GM10248 (cell line): ENCODE measurements around the gene TMEM123.

Experiments used
- CTCF ChIA-PET: fragments of 300-600 bp; sonication (Branson Sonifier 250); formaldehyde crosslinking; extraction: SDS; loops from one replicate; lab custom pipeline; 2021; ENCODE audit warnings: antibody characterized with exemption; lab: Yijun Ruan, JAX
- POLR2A ChIA-PET: fragments of 350-650 bp; sonication (Branson Sonifier 250); formaldehyde crosslinking; extraction: SDS; loops from one replicate; lab custom pipeline; 2020; ENCODE audit warnings: antibody characterized with exemption; lab: Yijun Ruan, JAX
- DNase-seq: peaks from one replicate; pipeline ENCODE4 v3.0.0; 2012; ENCODE audit errors: extremely low spot score
- TF ChIP-seq, protein P1 (sequence below): IDR thresholded peaks from 2 replicates; pipeline ENCODE4 v1.5.1; 2012; ENCODE audit warnings: mild to moderate bottlenecking, low read depth; ENCODE audit errors: extremely low read depth, missing control alignments, control extremely low read depth

TMEM123 gene

DNA sequence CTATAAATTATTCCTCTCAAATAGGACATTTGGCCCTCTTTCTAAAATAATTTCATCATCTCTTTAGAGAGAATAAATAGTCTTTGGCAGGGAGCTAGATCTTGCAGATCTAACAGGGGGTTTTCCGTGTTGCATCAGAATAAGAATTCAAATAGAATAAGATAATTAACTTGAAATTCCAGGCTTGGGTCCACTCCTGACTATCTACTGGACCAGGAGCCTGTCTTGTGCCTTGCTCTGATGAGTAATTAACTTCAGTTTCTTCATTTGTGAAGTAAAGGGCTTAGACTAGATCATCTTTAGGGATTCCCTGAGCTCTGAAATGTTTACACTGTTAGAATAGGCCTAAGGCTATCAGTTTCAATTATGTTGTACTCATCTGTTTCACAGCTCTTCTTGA, 23.5 kb upstream of the TMEM123 start:
- TF ChIP-seq, protein P1, sequence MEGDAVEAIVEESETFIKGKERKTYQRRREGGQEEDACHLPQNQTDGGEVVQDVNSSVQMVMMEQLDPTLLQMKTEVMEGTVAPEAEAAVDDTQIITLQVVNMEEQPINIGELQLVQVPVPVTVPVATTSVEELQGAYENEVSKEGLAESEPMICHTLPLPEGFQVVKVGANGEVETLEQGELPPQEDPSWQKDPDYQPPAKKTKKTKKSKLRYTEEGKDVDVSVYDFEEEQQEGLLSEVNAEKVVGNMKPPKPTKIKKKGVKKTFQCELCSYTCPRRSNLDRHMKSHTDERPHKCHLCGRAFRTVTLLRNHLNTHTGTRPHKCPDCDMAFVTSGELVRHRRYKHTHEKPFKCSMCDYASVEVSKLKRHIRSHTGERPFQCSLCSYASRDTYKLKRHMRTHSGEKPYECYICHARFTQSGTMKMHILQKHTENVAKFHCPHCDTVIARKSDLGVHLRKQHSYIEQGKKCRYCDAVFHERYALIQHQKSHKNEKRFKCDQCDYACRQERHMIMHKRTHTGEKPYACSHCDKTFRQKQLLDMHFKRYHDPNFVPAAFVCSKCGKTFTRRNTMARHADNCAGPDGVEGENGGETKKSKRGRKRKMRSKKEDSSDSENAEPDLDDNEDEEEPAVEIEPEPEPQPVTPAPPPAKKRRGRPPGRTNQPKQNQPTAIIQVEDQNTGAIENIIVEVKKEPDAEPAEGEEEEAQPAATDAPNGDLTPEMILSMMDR = no peak
- ChIA-PET POLR2A (no interaction called here), CTCF (interaction anchor here (0.9 to 2.6 kb wide), 13 partner anchors 9 to 137 kb away, joined by 3 to 12 read pairs (median 6); no protein-coding TSS in a partner anchor)
- DNase-seq = no peak

- ChIA-PET CTCF (interaction anchor here (0.9 to 2.1 kb wide), 4 partner anchors 10 to 139 kb away, joined by 3 to 9 read pairs (median 6); no protein-coding TSS in a partner anchor), POLR2A (interaction anchor here (1.8 kb wide), 1 partner anchor 43 kb away, joined by 5 read pairs; no protein-coding TSS in a partner anchor)
- no peak for DNase-seq
- TF ChIP-seq, protein P1 = no peak
Measured at GRCh38 chr11:102473543-102473942, 21.0 kb upstream of the TMEM123 start.

- POLR2A ChIA-PET = no interaction called here
- no peak for DNase-seq
- TF ChIP-seq, protein P1 = no peak
- CTCF ChIA-PET = interaction anchor here (1.7 kb wide), 1 partner anchor 15 kb away, joined by 11 read pairs; no protein-coding TSS in a partner anchor
Measured at GRCh38 chr11:102472127-102472526, 19.6 kb upstream of the TMEM123 start.

GRCh38 chr11:102471474-102471873, 18.9 kb upstream of the TMEM123 start:
- no peak for DNase-seq
- CTCF ChIA-PET = interaction anchor here (1.1 to 1.7 kb wide), 2 partner anchors 14 to 25 kb away, joined by 3 to 11 read pairs; no protein-coding TSS in a partner anchor
- TF ChIP-seq, protein P1 = no peak
- POLR2A ChIA-PET = no interaction called here

DNA sequence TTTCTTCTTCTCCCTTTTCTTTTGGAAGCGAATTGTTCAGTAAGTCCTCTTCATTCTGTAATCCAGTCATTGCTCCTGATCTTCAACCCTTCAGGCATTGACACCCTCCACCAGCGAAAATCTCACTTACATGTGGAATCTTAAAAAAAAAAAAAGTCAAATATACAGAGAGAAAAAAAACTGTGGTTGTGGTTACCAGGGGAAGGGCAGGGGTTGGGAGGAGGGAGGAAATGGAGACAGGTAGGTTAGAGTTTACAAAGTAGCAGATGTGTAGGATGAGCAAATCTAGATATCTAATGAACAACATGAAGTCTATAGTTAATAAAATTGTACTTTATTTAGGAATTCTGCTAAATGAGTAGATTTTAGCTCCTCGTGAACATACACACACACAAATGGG, 17.7 kb upstream of the TMEM123 start:
- CTCF ChIA-PET = interaction anchor here (1.7 kb wide), 1 partner anchor 13 kb away, joined by 11 read pairs; no protein-coding TSS in a partner anchor
- POLR2A ChIA-PET = no interaction called here
- TF ChIP-seq, protein P1 = no peak
- DNase-seq = no peak

DNA sequence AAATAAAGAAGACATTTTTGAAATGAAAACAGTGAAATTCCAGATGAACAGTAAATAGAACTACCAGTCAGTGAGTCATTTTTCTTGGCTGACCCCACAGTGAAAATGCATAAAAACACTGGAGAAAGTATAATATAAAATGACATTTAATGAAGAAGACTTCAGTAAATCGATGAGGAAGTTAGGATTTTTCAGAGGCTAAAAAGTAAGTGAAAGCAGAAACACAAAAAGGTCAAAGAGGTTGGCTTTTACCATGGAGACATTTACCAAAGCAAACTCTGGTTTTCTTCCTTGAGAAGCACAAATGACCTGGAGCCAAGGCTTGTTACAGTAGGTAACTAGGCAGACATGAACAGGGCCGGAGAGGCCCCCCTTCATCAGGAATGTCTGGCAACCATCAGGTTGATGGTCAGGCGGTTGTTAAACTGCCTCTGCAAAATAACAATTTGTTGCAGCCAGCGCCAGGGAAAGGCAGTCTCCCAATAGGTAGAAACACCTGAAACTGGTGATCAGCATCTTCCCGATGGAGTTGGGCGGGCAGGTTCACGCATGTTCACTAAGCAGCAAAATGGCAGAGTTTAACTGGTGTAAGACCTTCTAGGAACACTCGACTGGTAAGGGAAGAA, 16.7 kb upstream of the TMEM123 start:
- POLR2A ChIA-PET = no interaction called here
- TF ChIP-seq, protein P1 = no peak
- DNase-seq = no peak
- CTCF ChIA-PET = no interaction called here
